Activated CD4-positive, alpha-beta T cell treated with anti-CD3 and anti-CD28 coated beads for 36 hours (primary cell): ENCODE measurements around the gene SLC25A22. TPM values are rescaled to one million over a fixed set of nuclear protein-coding genes. Genes with fewer than 3 reads are reported as not detected.

Experiments
- ATAC-seq: fragments of 200-7000 bp; cut with Tn5 transposase; one replicate; pipeline ENCODE4 v1.10.0; 2021; ENCODE audit warnings: mild to moderate bottlenecking, moderate library complexity
- CTCF ChIA-PET: fragments of 350-600 bp; sonication (Branson Sonifier 250); formaldehyde crosslinking; loops from one replicate; lab custom pipeline; 2021; ENCODE audit warnings: antibody characterized with exemption; lab: Charles Lee
- POLR2A ChIA-PET: fragments of 350-600 bp; sonication (Branson Sonifier 250); formaldehyde crosslinking; loops from one replicate; lab custom pipeline; 2021; ENCODE audit warnings: antibody characterized with exemption, inconsistent platforms; lab: Charles Lee
- DNase-seq: peaks from one replicate; pipeline ENCODE4 v3.0.0-alpha.2; 2020
- H3K27ac Mint-ChIP-seq: one replicate; pipeline ENCODE4 v1.8.0; 2021; ENCODE audit warnings: mixed read lengths
- H3K27me3 Mint-ChIP-seq: one replicate; pipeline ENCODE4 v1.8.0; 2021; ENCODE audit warnings: mixed read lengths
- H3K36me3 Mint-ChIP-seq: one replicate; pipeline ENCODE4 v1.8.0; 2021; ENCODE audit warnings: low read depth, mixed read lengths
- H3K4me1 Mint-ChIP-seq: one replicate; pipeline ENCODE4 v1.8.0; 2021; ENCODE audit warnings: mixed read lengths
- H3K4me3 Mint-ChIP-seq: one replicate; pipeline ENCODE4 v1.8.0; 2021; ENCODE audit warnings: mild to moderate bottlenecking, moderate library complexity, mixed read lengths
- H3K9me3 Mint-ChIP-seq: one replicate; pipeline ENCODE4 v1.8.0; 2021; ENCODE audit warnings: low read depth, mixed read lengths
- intact Hi-C, 2 experiments: fragments of 100-400 bp; cut with DNase I in 1 of 2; cut with micrococcal nuclease in 1 of 2; formaldehyde crosslinking; loops; one replicate each; pipeline versions ENCODE4 v1.14.2 to v1.15.1; 2022 to 2024; cut with DNase I, micrococcal nuclease
- total RNA-seq, 2 experiments: library from RNA; stranded (reverse); gene quantifications; one replicate each; pipeline ENCODE4 v1.2.3, GENCODE V29; 2021

Gene SLC25A22
- total RNA-seq, result 10 to 100 TPM; 33.9 to 36.6 TPM

DNA sequence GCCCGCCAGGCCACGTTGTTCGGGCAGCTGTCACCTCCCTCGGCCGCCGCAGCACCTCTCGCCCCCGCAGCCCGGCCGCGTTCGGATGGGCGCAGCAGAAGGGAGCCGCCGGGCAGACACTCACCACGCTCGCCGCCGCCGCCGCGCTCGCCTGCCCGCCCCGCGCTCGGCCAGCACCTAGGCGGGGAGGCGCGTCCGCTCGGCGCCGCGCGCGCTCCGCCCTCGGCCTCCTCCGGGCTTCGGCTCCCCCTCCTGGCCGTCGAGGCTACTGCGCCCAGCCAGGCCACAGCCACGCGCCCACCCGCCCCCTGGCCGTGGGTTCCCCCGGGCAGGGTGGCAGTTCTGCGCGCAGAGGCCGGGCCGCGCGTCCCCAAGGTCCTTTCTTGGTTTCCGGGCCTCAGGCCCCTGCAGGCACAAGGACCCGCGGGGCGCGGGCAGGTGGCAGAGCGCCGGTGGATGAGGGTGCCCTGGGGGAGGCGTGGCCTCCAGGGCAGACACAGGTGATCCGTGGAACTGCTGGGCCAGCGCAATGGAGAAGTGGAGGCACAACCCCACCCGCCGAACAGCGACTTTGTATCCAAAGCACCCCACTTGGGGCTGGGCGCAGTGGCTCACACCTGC lies at the start of gene SLC25A22:
Gene SLC25A22, minus strand, starts transcription at position 189 of the 621 bp plus-strand sequence. CDS start 3,275 bp downstream, outside the sequence.
- Mint-ChIP-seq H3K27me3 (no peaks in the 10 kb centered on the region), H3K9me3 (no peaks in the 10 kb centered on the region), H3K27ac (peak within 1 kb of the TSS; percentile 67), H3K36me3 (peaks cover 15% of the 10 kb centered on the region), H3K4me3 (peak within 1 kb of the TSS; percentile 79), H3K4me1 (peaks cover 13% of the 10 kb centered on the region)
- intact Hi-C loops, result loop anchor here (1.0 to 10.0 kb wide), 8 partner anchors 11 to 486 kb away; partner anchors contain the start of genes PHRF1 (in 2 of the 2), DEAF1 (in 1 of the 2), HRAS (in 1 of the 2) and IFITM1 (in 1 of the 2)
- ATAC-seq (peak; percentile 63), DNase-seq (peak; percentile 92)
- CTCF ChIA-PET, result interaction anchor here (0.8 kb wide), 1 partner anchor 95 kb away, joined by 3 read pairs; no protein-coding TSS in a partner anchor
- POLR2A ChIA-PET, result no interaction called here

DNA sequence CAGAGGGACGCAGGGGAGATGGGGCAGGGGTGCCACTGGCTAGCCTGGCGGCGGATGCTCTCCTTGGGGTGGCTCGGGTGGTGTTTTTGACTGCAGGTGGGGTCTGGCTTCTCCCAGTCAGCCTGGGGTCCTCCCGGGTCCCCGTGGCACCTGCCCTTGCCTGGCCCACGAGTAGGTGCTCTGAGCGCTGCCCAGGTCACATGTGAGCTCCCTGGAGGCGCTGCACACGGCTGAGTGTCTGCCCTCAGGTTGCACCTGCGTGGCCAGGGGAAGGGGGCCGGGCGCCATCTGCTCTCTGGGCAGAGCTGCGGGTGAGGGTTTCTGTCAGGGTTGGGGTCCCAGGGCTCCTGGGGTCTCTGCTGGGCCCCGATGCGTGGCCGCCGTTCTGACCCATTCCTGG lies 49.8 kb upstream of the SLC25A22 start:
- intact Hi-C loops, result loop anchor here (1.0 to 10.0 kb wide), 7 partner anchors 62 to 917 kb away; partner anchors contain the start of genes CHID1 (in 2 of the 2), BRSK2 (in 1 of the 2) and CTSD (in 1 of the 2)
- Mint-ChIP-seq H3K27ac (no peak overlapping the region), H3K9me3 (no peaks in the 10 kb centered on the region), H3K36me3 (no peaks in the 10 kb centered on the region), H3K27me3 (peaks cover 4% of the 10 kb centered on the region), H3K4me1 (peaks cover 15% of the 10 kb centered on the region), H3K4me3 (no peak overlapping the region)
- POLR2A ChIA-PET, result no interaction called here
- DNase-seq, result no peak
- ATAC-seq, result no peak
- CTCF ChIA-PET, result interaction anchor here (0.6 to 2.0 kb wide), 8 partner anchors 8 to 218 kb away, joined by 3 to 8 read pairs (median 4); partner anchors contain the start of genes CD151 and PNPLA2

DNA sequence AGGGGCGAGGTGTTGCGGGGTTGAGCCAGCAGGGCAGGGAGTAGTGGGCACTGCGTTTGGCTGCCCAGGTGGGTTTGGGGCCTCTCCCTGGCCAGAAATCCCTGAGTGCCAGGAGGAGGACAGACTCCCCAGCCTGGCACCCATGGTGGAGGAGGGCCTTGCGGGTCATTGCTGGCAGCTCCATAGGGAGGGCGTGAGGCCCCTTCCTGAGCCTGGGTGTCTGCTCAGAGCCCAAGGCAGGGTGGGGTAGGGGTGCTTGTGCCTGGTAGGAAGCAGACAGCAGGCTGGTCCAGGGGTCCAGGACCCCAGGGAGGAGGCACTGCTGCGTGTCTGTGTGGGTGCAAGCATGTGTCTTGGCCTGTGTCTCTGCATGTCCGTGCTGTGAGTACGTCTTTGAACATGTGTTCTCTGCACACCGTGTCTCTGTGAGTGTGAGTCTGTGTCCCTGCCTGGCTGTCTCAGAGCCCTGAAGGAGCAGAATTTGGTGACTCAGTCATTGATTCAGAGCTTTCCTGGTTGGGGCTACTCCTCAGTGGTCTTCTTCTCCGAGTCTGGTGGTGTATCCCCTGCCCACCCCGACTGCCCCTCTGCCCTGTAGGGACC lies 48.5 kb upstream of the SLC25A22 start:
- H3K4me3 Mint-ChIP-seq, result no peak overlapping the region

DNA sequence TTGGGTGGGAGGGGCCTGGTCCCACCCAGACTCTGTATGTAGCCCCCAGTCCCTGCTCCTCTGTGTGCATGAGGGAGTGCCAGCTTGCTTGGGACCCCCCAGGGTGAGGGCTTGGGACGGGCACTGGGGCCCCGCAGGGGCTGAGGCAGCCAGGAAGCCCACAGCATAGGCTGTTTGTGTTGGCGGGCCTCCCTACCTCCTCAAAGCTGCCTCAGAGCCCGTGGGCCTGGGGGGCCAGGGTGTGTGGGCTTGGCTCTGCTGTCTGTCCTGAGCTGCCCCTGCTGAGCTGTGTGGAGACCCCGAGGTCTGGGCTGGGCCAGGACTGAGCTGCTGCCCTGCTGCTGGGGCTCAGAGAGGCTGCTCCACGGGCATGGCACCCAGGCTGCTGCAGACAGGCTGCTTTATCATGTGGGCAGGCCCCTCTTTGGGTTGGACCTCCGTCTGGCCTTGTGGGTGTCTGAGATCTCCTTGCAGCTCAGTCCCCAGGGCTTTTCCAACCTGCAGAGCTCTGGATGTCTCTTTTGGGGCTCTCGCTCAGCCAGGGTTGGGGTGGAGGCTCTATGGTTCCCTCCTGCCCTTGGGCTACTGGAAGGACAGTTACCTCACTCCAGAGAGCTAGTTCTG lies 47.9 kb upstream of the SLC25A22 start:
- Mint-ChIP-seq H3K27me3 (peaks cover 4% of the 10 kb centered on the region), H3K4me3 (no peak overlapping the region), H3K36me3 (no peaks in the 10 kb centered on the region), H3K4me1 (peaks cover 20% of the 10 kb centered on the region), H3K27ac (no peak overlapping the region), H3K9me3 (no peaks in the 10 kb centered on the region)
- intact Hi-C loops, result loop anchor here (5.0 to 10.0 kb wide), 5 partner anchors 66 to 919 kb away; partner anchors contain the start of genes BRSK2 (in 1 of the 2), CHID1 (in 1 of the 2) and CTSD (in 1 of the 2)
- no peak for ATAC-seq
- ChIA-PET CTCF (interaction anchor here (0.7 kb wide), 1 partner anchor 79 kb away, joined by 3 read pairs; no protein-coding TSS in a partner anchor), POLR2A (no interaction called here)
- DNase-seq, result no peak

More for the DNA sequence above, 48.5 kb upstream of the SLC25A22 start:
- no peaks in the 10 kb centered on the region for H3K36me3 Mint-ChIP-seq
- DNase-seq (no peak), ATAC-seq (no peak)
- ChIA-PET POLR2A (no interaction called here), CTCF (interaction anchor here (0.6 kb wide), 1 partner anchor 102 kb away, joined by 3 read pairs; no protein-coding TSS in a partner anchor)
- intact Hi-C loops, result loop anchor here (5.0 to 10.0 kb wide), 5 partner anchors 66 to 918 kb away; partner anchors contain the start of genes BRSK2 (in 1 of the 2), CHID1 (in 1 of the 2) and CTSD (in 1 of the 2)
- peaks cover 4% of the 10 kb centered on the region for H3K27me3 Mint-ChIP-seq
- peaks cover 15% of the 10 kb centered on the region for H3K4me1 Mint-ChIP-seq
- H3K27ac Mint-ChIP-seq, result no peak overlapping the region
- H3K9me3 Mint-ChIP-seq, result no peaks in the 10 kb centered on the region

DNA sequence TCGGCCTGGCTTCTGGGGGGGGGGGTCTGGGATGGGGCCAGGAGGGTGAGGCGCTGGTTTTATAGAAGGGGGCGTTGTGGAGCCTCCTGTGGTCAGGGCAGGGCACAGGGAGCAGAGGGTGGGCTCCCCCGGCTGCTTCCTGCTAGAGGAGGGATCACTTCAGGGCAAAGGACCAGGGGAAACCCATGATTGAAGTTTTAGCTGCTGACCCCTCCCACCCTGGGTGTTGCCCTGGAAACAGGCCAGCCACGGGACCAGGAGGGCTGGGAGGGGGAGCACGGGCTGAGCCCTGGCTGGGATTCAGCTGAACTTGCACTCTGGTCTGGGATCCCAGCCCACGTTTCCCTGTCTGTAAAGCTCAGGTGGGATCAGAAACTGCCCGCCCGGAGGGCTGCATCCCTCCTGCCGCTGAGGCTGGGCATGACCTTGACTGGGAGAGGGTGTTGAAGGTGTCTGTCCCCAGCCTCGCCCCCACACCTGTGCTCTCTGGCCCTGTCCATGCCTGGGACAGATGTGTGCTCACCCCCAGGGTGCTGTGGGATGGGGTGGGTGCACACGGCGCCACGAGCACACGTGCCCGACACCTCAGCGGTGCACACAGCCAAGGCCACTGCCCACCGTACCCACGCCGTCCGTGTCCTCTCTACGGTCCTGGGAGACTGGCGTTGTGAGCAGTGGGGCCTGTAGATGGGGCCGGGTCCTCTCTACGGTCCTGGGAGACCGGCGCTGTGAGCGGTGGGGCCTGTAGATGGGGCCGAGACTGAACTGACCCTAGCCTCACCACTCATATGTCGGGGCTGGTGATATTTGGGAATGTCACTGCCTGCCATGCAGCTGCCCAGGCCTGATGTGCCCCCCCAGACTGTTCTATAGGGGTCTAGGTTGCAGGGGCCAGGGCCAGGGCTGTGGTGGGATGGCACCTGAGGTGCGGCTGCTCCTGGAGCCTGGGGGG lies 46.9 kb upstream of the SLC25A22 start:
- peak; percentile 49 for DNase-seq
- no peak for ATAC-seq
- ChIA-PET POLR2A (no interaction called here), CTCF (interaction anchor here (0.7 kb wide), 1 partner anchor 80 kb away, joined by 3 read pairs; no protein-coding TSS in a partner anchor)
- Mint-ChIP-seq H3K9me3 (no peaks in the 10 kb centered on the region), H3K36me3 (peaks cover 6% of the 10 kb centered on the region), H3K4me3 (no peak overlapping the region), H3K4me1 (peaks cover 30% of the 10 kb centered on the region), H3K27me3 (peaks cover 4% of the 10 kb centered on the region), H3K27ac (no peak overlapping the region)
- intact Hi-C loops, result loop anchor here (5.0 to 10.0 kb wide), 5 partner anchors 67 to 920 kb away; partner anchors contain the start of genes BRSK2 (in 1 of the 2), CHID1 (in 1 of the 2) and CTSD (in 1 of the 2)

DNA sequence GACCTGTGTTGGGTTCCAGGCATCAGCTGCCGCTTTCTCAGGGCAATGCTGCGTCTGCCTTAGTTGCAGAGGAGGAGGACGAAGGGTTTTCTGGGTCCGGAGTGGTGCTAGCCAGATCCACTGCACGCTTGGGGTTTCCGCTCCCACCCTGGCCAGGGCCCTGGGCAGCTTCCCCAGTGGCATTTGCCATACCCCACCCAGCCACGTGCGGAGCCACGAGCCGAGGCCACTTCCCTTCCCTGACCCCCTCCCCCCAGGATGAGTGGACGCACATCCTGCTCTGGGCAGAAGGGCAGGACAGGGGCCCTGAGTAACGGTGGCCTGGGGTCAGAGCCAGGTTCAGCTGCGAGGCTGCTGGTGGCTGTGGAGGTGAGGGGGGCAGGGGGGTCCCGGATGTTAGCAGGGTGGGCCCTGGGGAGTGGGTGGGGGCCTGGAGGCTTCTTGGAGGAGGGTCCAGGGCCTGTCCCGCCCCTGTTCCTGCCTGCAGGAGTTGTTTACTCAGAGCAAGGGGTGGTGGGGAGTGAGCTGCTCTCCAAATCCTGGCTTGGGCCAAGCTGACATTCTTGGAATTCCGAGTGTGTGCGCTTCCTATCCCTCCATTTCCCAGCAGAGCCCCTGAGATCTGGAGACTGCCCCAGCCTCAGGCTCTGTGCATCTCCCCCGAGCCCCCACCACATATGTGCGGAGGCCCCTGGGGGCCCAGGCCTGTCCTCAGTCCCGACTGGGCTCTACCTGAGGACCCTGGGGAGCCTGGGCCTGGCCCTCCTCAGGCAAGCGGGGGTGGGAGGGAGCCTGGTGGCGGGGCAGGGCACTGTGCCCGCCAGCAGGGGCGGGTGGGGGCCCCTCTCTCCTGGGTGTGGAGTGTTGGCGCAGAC lies 46.0 kb upstream of the SLC25A22 start:
- Mint-ChIP-seq H3K27me3 (peaks cover 4% of the 10 kb centered on the region), H3K4me3 (peak overlapping the region; percentile 65), H3K4me1 (peaks cover 27% of the 10 kb centered on the region), H3K36me3 (peaks cover 7% of the 10 kb centered on the region), H3K27ac (no peak overlapping the region), H3K9me3 (no peaks in the 10 kb centered on the region)
- CTCF ChIA-PET, result interaction anchor here (1.2 kb wide), 1 partner anchor 19 kb away, joined by 3 read pairs; no protein-coding TSS in a partner anchor
- ATAC-seq (no peak), DNase-seq (peak; percentile 36)
- POLR2A ChIA-PET, result no interaction called here
- intact Hi-C loops, result loop anchor here (2.0 to 10.0 kb wide), 4 partner anchors 35 to 921 kb away; partner anchors contain the start of genes BRSK2 (in 1 of the 2), CTSD (in 1 of the 2) and RPLP2 (in 1 of the 2)

DNA sequence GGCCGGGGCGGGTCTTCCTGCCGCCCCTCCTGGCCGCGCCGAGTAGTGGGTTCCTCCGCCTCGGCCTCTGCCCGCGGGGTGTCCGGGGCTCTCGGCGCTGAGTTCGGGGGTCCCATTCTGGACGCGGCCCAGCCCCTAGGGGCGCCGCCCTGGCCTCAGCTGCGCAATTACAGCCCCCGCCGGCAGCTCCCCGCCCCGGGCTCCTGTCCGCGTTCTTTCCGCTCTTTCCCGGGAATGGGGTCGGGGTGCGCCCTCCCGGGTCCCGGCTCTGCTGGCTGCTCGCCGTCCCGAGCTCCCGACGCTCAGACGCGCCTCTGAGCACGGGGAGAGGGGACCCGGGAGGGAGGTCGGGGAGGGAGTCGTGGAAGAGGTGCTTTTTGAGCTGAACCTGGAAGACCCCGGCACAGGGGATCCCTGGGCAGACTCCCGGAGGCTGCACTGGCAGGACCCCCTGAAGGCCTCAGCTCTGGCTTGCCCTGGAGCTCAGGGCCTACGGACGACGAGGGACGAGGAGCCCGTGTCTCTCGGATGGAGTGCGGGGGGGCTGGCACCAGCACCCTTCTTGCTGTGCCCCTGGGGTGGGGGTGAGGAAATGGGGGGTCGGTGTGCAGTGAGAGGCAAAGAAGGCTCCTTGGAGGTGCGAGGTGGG lies 45.1 kb upstream of the SLC25A22 start:
- ATAC-seq (no peak), DNase-seq (peak; percentile 37)
- CTCF ChIA-PET, result interaction anchor here (0.6 to 1.2 kb wide), 2 partner anchors 18 to 90 kb away, joined by 3 read pairs; no protein-coding TSS in a partner anchor
- intact Hi-C loops, result loop anchor here (2.0 to 10.0 kb wide), 4 partner anchors 34 to 922 kb away; partner anchors contain the start of genes BRSK2 (in 1 of the 2), CTSD (in 1 of the 2) and RPLP2 (in 1 of the 2)
- peaks cover 22% of the 10 kb centered on the region for H3K4me1 Mint-ChIP-seq
- H3K4me3 Mint-ChIP-seq, result peak overlapping the region; percentile 65
- H3K27ac Mint-ChIP-seq, result no peak overlapping the region
- H3K27me3 Mint-ChIP-seq, result peaks cover 4% of the 10 kb centered on the region
- peaks cover 7% of the 10 kb centered on the region for H3K36me3 Mint-ChIP-seq
- POLR2A ChIA-PET, result interaction anchor here (0.6 to 0.9 kb wide), 3 partner anchors 23 to 1857 kb away, joined by 4 to 8 read pairs (median 5); partner anchors contain the start of gene KCNQ1OT1
- H3K9me3 Mint-ChIP-seq, result no peaks in the 10 kb centered on the region

DNA sequence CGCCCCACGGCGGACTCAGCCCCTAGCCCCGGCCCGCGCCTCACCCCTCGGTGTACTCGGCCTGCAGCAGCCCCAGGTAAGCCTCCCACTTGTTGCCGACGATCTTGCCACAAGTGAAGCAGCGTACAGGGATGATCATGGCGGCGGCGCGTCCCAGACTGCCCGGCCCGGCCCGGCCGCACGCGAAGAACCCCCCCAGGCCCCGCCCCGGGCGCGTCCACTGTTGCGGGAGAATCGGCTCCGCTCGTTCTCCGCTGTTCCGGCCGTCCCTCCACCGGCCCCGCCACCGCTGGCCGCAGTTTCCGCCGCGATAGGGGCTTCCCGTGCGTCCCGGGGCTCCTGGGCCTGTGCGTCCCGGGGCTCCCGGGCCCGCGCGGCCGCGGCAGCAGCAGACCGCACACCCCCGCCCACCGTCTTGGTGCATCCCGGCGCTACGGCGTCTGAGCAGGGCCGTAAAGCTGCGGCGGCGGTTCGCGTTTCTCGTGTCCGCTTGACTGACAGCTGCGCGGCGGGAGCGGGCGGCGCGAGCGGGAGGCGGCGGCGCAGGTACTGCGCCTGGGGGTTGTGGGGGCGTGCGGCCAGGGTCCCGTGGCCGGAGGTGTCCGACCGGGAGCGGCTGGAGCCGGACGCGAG lies 44.4 kb upstream of the SLC25A22 start, which contains the start of the genes POLR2L and TSPAN4:
Gene POLR2L, minus strand, starts transcription at position 160 of the 633 bp plus-strand sequence. Its CDS starts 21 bp downstream, at position 139.
Gene TSPAN4, plus strand, starts transcription at position 483 of the 633 bp plus-strand sequence. CDS start 7,453 bp downstream, outside the sequence.
- DNase-seq (peak; percentile 94), ATAC-seq (peak; percentile 80)
- intact Hi-C loops, result loop anchor here (1.0 to 10.0 kb wide), 13 partner anchors 9 to 922 kb away; partner anchors contain the start of genes RPLP2 (in 2 of the 2), AP2A2 (in 1 of the 2), BRSK2 (in 1 of the 2) and CHID1 (in 1 of the 2)
- Mint-ChIP-seq H3K4me1 (peaks cover 22% of the 10 kb centered on the region), H3K36me3 (peaks cover 7% of the 10 kb centered on the region), H3K4me3 (peak within 1 kb of the TSS; percentile 84), H3K27me3 (peaks cover 4% of the 10 kb centered on the region), H3K9me3 (no peaks in the 10 kb centered on the region), H3K27ac (peak within 1 kb of the TSS; percentile 87)
- POLR2A ChIA-PET, result interaction anchor here (0.9 to 1.0 kb wide), 2 partner anchors 9 to 22 kb away, joined by 3 to 4 read pairs; no protein-coding TSS in a partner anchor
- CTCF ChIA-PET, result interaction anchor here (1.2 kb wide), 1 partner anchor 17 kb away, joined by 3 read pairs; no protein-coding TSS in a partner anchor
